Caki2 (cell line): ENCODE data around the gene ZNF83. TPM values are rescaled to one million over a fixed set of nuclear protein-coding genes. Genes with fewer than 3 reads are reported as not detected.
"Not testable (repeated sequence)": the region's sequence is repeated elsewhere in the genome, so short reads cannot be mapped to it uniquely, and the experiment has no call there.

Experiments
- DNase-seq: peaks from one replicate; pipeline ENCODE4 v3.0.0-alpha.2; 2015; ENCODE audit warnings: low read depth
- in situ Hi-C: cut with HindIII; loops from 2 replicates; pipeline ENCODE4 v1.10.0; 2016; ENCODE audit warnings: low sequenced_read_pairs, low pct_unique_long_range_greater_than_20kb, mixed read lengths
- total RNA-seq: library from RNA; depleted of rRNA; stranded (reverse); fragments of >200 nt; shearing (Covaris generic); gene quantifications from 2 replicates; pipeline ENCODE4 v1.2.3, GENCODE V29; 2014; ENCODE audit warnings: low replicate concordance; rRNA removed

ZNF83 gene
- total RNA-seq, 1 experiment from 2014 or later, result 19.2 TPM

GRCh38 chr19:52593441-52593840 is 44.7 kb downstream of the ZNF83 start:
- DNase-seq, in situ Hi-C loops: not testable (repeated sequence)

DNA sequence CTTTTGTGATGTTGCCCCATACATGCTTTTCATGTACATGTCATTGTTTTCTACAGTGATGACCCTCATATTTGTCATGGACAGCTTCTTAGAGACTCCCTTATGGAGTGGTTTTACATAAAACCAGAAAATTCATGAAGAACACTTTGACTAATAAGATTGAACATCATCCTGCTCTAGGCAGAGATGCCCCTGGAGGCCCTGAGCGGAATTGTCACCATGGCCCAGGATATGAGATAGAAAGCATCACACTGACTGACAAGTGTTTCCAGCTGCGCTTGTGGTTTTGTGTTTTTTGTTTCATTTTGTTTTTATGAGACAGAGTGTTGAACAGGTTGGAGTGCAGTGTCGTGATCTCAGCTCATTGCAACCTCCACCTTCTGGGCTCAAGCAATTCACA is 45.9 kb downstream of the ZNF83 start:
- in situ Hi-C loops, result no loop called here
- no peak for DNase-seq

- DNase-seq, result no peak
- in situ Hi-C loops, result no loop called here
Observed at GRCh38 chr19:52590728-52591127, 47.4 kb downstream of the ZNF83 start.

DNA sequence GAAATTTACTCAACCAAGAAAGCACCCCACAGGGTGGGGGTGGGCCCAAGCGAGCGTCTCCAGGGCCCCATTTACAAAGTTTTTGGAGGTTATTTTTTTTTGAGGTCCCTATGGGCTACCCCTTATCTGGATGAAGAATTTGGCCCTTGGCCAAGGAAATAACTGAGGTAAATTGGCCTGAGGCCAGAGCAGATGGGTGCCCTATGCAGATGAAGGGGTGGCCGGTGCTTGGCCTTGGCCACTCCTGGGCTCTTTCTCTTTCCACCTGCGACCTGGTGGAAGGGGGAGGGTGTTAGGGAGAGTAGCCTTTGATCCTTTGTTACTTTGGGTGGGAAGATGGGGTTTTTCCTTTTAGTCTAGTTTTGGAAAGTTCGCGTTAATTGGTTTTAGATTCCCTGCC is 52.6 kb downstream of the ZNF83 start:
- no peak for DNase-seq
- in situ Hi-C loops, result no loop called here

DNA sequence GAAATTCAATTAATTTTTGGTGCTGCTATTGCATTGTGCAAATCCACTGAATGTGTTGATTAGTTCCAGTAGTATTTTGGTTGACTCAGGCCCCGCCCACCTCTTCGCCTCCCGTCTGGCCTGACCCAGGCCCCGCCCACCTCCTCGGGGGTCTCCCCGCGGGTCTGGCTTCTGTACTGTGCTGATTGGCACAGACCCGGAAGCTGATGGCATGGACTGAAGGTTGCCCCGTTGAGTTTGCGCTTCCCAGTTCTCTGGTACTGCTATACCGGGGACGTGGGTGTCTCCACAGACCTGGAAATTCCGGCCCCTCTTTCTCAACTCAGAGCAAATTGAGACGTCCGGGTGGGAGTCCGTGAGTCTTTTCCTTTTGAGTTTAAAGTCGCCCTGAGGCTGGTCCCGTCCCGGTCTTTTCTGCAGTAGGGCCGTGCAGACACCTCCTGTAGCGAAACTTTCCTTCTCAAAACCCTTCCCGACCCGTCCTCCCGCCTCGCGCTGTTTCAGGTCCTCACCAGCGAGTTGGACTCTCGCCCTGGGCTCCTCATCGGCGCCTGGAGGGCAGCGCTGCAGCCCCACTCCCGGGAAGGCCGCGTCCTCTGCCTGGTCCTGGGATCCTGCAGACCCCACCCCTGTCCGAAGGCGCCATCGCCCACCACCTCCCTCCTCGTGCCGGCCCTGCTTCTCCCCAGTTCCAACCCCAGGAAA is 53.3 kb downstream of the ZNF83 start:
- in situ Hi-C loops, result no loop called here
- DNase-seq, result no peak

- in situ Hi-C loops, result no loop called here
Observed at GRCh38 chr19:52570000-52570861, 67.9 kb downstream of the ZNF83 start, which contains the start of gene ZNF701. Gene ZNF701, plus strand, starts transcription at chr19:52570287. Its CDS starts 3,861 bp downstream, at chr19:52574148.

DNA sequence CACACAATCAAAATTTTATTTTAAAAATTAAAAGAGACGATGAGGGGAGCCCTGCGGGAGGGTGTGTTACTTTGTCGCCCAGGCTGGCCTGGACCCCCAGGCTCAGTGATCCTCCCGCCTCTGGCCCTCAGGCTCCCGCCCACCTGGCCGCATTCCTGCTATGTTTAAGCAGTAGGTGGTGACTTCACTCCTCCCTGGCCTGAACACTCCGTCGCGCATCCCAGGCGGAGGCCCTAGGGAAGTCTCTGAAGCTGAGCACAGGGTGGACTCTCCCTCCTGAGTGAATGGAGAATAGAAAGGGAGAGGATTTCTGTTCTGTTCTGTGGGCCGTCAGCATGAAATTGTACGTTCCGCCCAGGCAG is 68.5 kb downstream of the ZNF83 start:
- DNase-seq, in situ Hi-C loops: not testable (repeated sequence)

More at GRCh38 chr19:52570000-52570861, 67.9 kb downstream of the ZNF83 start, which contains the start of gene ZNF701:
- DNase-seq, result peak; percentile 91

- in situ Hi-C loops, result no loop called here
- no peak for DNase-seq
Observed at GRCh38 chr19:52567921-52568320, 70.2 kb downstream of the ZNF83 start.

DNA sequence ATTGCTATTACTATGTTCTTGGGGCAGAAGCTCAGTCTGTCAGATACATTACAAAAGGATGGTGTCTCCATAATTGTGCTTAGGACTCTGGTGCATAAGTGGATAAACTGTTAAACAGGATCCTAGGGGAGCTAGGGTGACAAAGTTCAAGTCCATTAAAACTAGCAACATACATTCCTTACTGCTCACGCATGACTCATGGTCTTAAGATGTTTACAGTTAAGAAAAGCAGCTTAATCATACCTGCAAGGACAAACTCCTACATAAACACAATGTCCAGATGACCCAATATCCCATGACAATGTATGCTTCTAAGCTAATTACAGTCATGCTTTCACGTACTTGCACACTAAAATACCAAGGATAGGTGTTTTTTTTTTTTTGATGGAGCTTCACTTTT is 71.6 kb downstream of the ZNF83 start:
- in situ Hi-C loops, result no loop called here
- peak; percentile 68 for DNase-seq

DNA sequence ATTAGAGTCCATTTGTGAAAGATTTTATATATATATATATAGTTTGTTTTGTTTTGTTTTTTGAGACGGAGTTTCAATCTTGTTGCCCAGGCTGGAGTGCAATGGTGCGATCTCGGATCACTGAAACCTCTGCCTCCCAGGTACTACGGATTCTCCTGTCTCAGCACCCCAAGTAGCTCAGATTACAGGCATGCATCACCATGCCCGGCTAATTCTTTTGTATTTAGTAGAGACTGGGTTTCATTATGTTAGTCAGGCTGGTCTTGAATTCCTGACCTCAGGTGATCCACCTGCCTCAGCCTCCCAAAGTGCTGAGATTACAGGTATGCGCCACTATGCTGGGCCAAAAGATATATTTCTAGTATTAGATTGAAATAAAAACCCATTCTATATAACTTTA is 72.0 kb downstream of the ZNF83 start:
- in situ Hi-C loops, result no loop called here
- no peak for DNase-seq

Other genes with a start within 250 kb of the ZNF83 start
- 29.2 and 32.5 TPM in 2 replicates for gene ZNF528, start 240.5 kb downstream of the ZNF83 start, total RNA-seq
- gene ZNF534, start 209.2 kb downstream of the ZNF83 start, total RNA-seq, result not detected in 2 replicates
- gene ZNF578, start 184.8 kb downstream of the ZNF83 start, total RNA-seq, result not detected in 2 replicates
- 7.0 and 8.1 TPM in 2 replicates for gene ZNF808, start 110.7 kb downstream of the ZNF83 start, total RNA-seq
- gene ZNF701, start 68.1 kb downstream of the ZNF83 start, total RNA-seq, result 4.0 and 10.2 TPM in 2 replicates
- 8.6 and 29.9 TPM in 2 replicates for gene ZNF611, start 96.7 kb upstream of the ZNF83 start, total RNA-seq
- 3.3 and 4.5 TPM in 2 replicates for gene ZNF600, start 148.4 kb upstream of the ZNF83 start, total RNA-seq
- 15.8 and 20.7 TPM in 2 replicates for gene ZNF28, start 183.3 kb upstream of the ZNF83 start, total RNA-seq
- 30.9 and 36.6 TPM in 2 replicates for gene ZNF468, start 219.3 kb upstream of the ZNF83 start, total RNA-seq